ENCODE results near the gene ZPBP. TPM values are rescaled to one million over a fixed set of nuclear protein-coding genes. Genes with fewer than 3 reads are reported as not detected.

ZPBP gene
- total RNA-seq, 1 donor from 2014 or later = not detected

GRCh38 chr7:50101873-50102272 is 8.8 kb upstream of the ZPBP start:
- H3K36me3 ChIP-seq = no peaks in the 10 kb centered on the region
- no peaks in the 10 kb centered on the region for H3K4me1 ChIP-seq
- DNase-seq = no peak
- no peak overlapping the region for H3K27ac ChIP-seq (replicated peaks)
- peaks cover 48% of the 10 kb centered on the region for H3K27me3 ChIP-seq (ENCODE audit: low read depth)
- TF ChIP-seq, protein P1, sequence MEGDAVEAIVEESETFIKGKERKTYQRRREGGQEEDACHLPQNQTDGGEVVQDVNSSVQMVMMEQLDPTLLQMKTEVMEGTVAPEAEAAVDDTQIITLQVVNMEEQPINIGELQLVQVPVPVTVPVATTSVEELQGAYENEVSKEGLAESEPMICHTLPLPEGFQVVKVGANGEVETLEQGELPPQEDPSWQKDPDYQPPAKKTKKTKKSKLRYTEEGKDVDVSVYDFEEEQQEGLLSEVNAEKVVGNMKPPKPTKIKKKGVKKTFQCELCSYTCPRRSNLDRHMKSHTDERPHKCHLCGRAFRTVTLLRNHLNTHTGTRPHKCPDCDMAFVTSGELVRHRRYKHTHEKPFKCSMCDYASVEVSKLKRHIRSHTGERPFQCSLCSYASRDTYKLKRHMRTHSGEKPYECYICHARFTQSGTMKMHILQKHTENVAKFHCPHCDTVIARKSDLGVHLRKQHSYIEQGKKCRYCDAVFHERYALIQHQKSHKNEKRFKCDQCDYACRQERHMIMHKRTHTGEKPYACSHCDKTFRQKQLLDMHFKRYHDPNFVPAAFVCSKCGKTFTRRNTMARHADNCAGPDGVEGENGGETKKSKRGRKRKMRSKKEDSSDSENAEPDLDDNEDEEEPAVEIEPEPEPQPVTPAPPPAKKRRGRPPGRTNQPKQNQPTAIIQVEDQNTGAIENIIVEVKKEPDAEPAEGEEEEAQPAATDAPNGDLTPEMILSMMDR (IDR thresholded peaks at IDR 0.05; ENCODE audit: borderline replicate concordance) = no peak
- H3K9me3 ChIP-seq (replicated peaks) = no peaks in the 10 kb centered on the region
- intact Hi-C loops (cut with micrococcal nuclease) = no loop called here
- no peak overlapping the region for H3K4me3 ChIP-seq

- Histone ChIP-seq H3K27ac (replicated peaks) (no peak overlapping the region), H3K4me1 (peaks cover 9% of the 10 kb centered on the region), H3K27me3 (ENCODE audit: low read depth) (peaks cover 36% of the 10 kb centered on the region), H3K9me3 (replicated peaks) (no peaks in the 10 kb centered on the region), H3K36me3 (no peaks in the 10 kb centered on the region), H3K4me3 (no peak overlapping the region)
- TF ChIP-seq, protein P1 (IDR thresholded peaks at IDR 0.05; ENCODE audit: borderline replicate concordance) = no peak
- intact Hi-C loops (cut with micrococcal nuclease) = no loop called here
- no peak for DNase-seq
These were observed 2.6 kb upstream of the ZPBP start for GRCh38 chr7:50095634-50096033.

- H3K9me3 ChIP-seq (replicated peaks) = peaks cover 7% of the 10 kb centered on the region
- TF ChIP-seq, protein P1 (IDR thresholded peaks at IDR 0.05; ENCODE audit: borderline replicate concordance) = no peak
- H3K4me1 ChIP-seq = peaks cover 12% of the 10 kb centered on the region
- H3K4me3 ChIP-seq = no peak overlapping the region
- peaks cover 10% of the 10 kb centered on the region for H3K27me3 ChIP-seq (ENCODE audit: low read depth)
- no peak overlapping the region for H3K27ac ChIP-seq (replicated peaks)
- no peak for DNase-seq
- intact Hi-C loops (cut with micrococcal nuclease) = no loop called here
- no peaks in the 10 kb centered on the region for H3K36me3 ChIP-seq
These were observed 4.5 kb downstream of the ZPBP start for GRCh38 chr7:50088463-50089129.

- Histone ChIP-seq H3K36me3 (no peaks in the 10 kb centered on the region), H3K27me3 (ENCODE audit: low read depth) (no peaks in the 10 kb centered on the region), H3K9me3 (replicated peaks) (peaks cover 7% of the 10 kb centered on the region), H3K4me1 (peaks cover 4% of the 10 kb centered on the region), H3K4me3 (no peak overlapping the region), H3K27ac (replicated peaks) (no peak overlapping the region)
- TF ChIP-seq, protein P1 (IDR thresholded peaks at IDR 0.05; ENCODE audit: borderline replicate concordance) = no peak
- DNase-seq = no peak
- intact Hi-C loops (cut with micrococcal nuclease) = no loop called here
These were observed 7.7 kb downstream of the ZPBP start for GRCh38 chr7:50085344-50085743.

- intact Hi-C loops (cut with micrococcal nuclease) = no loop called here
- TF ChIP-seq, protein P1 (IDR thresholded peaks at IDR 0.05; ENCODE audit: borderline replicate concordance) = no peak
- Histone ChIP-seq H3K4me1 (peaks cover 19% of the 10 kb centered on the region), H3K27me3 (ENCODE audit: low read depth) (peaks cover 7% of the 10 kb centered on the region), H3K36me3 (no peaks in the 10 kb centered on the region), H3K27ac (replicated peaks) (no peak overlapping the region), H3K9me3 (replicated peaks) (peaks cover 58% of the 10 kb centered on the region), H3K4me3 (no peak overlapping the region)
- no peak for DNase-seq
These were observed 20.0 kb downstream of the ZPBP start for GRCh38 chr7:50073093-50073492.

All from left ventricle myocardium inferior (tissue), 1 donor.